GM23338 (cell line): Measurements from ENCODE around the gene KATNAL2.

ENCODE experiments used
- CREB1 ChIP-seq: fragments of 250-450 bp; sonication (Bioruptor Pico); IDR thresholded peaks from 2 replicates; pipeline ENCODE4 v1.5.0; 2020; ENCODE audit warnings: low read depth, mild to moderate bottlenecking, moderate library complexity
- CTCF ChIP-seq, 2 experiments: fragments of 200-600 bp in 1 of 2; sonication (generic) in 1 of 2; conservative IDR thresholded peaks; 2 replicates each; pipeline versions ENCODE4 v1.5.1 to v1.6.1; 2016 to 2017; ENCODE audit warnings: antibody characterized with exemption in 2 of 2, low read depth in 2 of 2, mild to moderate bottlenecking in 2 of 2, moderate library complexity in 1 of 2
- ETS1 ChIP-seq: IDR thresholded peaks from 2 replicates; pipeline ENCODE4 v1.6.1; 2016; ENCODE audit warnings: antibody characterized with exemption
- EZH2 ChIP-seq: fragments of 200-600 bp; sonication (generic); IDR thresholded peaks from one replicate; pipeline ENCODE4 v1.8.0; 2017; ENCODE audit warnings: antibody characterized with exemption, mild to moderate bottlenecking, low read depth; ENCODE audit not compliant: unreplicated experiment
- EZH2phosphoT487 ChIP-seq: fragments of 200-600 bp; sonication (generic); IDR thresholded peaks from one replicate; pipeline ENCODE4 v1.8.1; 2018; ENCODE audit warnings: antibody characterized with exemption; ENCODE audit not compliant: unreplicated experiment
- JUNB ChIP-seq: IDR thresholded peaks from one replicate; pipeline ENCODE4 v1.6.1; 2016; ENCODE audit warnings: antibody characterized with exemption; ENCODE audit not compliant: unreplicated experiment
- NANOG ChIP-seq: IDR thresholded peaks from 2 replicates; pipeline ENCODE4 v1.6.1; 2016; ENCODE audit warnings: antibody characterized with exemption, borderline replicate concordance
- POLR2AphosphoS5 ChIP-seq: IDR thresholded peaks from 2 replicates; pipeline ENCODE4 v1.6.1; 2016; ENCODE audit warnings: antibody characterized with exemption, low read depth
- REST ChIP-seq: IDR thresholded peaks from one replicate; pipeline ENCODE4 v1.6.1; 2018; ENCODE audit warnings: antibody characterized with exemption; ENCODE audit not compliant: unreplicated experiment
- STAT1 ChIP-seq: IDR thresholded peaks from one replicate; pipeline ENCODE4 v1.6.1; 2016; ENCODE audit warnings: antibody characterized with exemption; ENCODE audit not compliant: unreplicated experiment
- ZNF114 ChIP-seq: fragments of 250-450 bp; sonication (Bioruptor Pico); IDR thresholded peaks from 2 replicates; pipeline ENCODE4 v1.5.0; 2020; ENCODE audit warnings: mild to moderate bottlenecking, moderate library complexity
- ZNF331 ChIP-seq: fragments of 250-450 bp; sonication (Bioruptor Pico); IDR thresholded peaks from 2 replicates; pipeline ENCODE4 v1.5.0; 2020; ENCODE audit warnings: low read depth, mild to moderate bottlenecking, moderate library complexity

- no peak for TF ChIP-seq CTCF (conservative IDR thresholded peaks at IDR 0.05; ENCODE audit: low read depth in 2 of 2)
- TF ChIP-seq REST, result no peak
- no peak for TF ChIP-seq POLR2AphosphoS5
- TF ChIP-seq ZNF331 (CRISPR knock-in tag), result no peak
- TF ChIP-seq EZH2phosphoT487, result no peak
- no peak for TF ChIP-seq ZNF114 (CRISPR knock-in tag)
- TF ChIP-seq EZH2, result no peak
- no peak for TF ChIP-seq NANOG
- TF ChIP-seq JUNB, result no peak
- TF ChIP-seq CREB1 (CRISPR knock-in tag), result no peak
- TF ChIP-seq STAT1, result no peak
- TF ChIP-seq ETS1, result no peak
Measured at GRCh38 chr18:47080872-47081271, 163.5 kb downstream of the KATNAL2 start.
